AG04449 (cell line): Measurements from ENCODE around the gene MRPL51.

Source experiments
- CTCF ChIA-PET: fragments of 350-600 bp; formaldehyde crosslinking; extraction: SDS; loops from one replicate; lab custom pipeline; 2021; ENCODE audit warnings: antibody characterized with exemption; lab: Yijun Ruan, JAX
- POLR2A ChIA-PET: fragments of 400-600, 350-600 bp; formaldehyde crosslinking; extraction: SDS; loops from one replicate; lab custom pipeline; 2020; ENCODE audit warnings: antibody characterized with exemption, inconsistent platforms; lab: Yijun Ruan, JAX
- DNase-seq: peaks from one replicate; pipeline ENCODE4 v3.0.0-alpha.2; 2010; ENCODE audit warnings: low read depth, low spot score
- H3K4me3 ChIP-seq: 2 replicates; pipeline ENCODE4 v1.5.1; 2011; ENCODE audit warnings: low read depth, mild to moderate bottlenecking, control low read depth, low read length
- TF ChIP-seq, protein P1 (sequence below): IDR thresholded peaks from one replicate; pipeline ENCODE4 v1.5.1; 2011; ENCODE audit warnings: mild to moderate bottlenecking, moderate library complexity, low read length, control low read depth, inconsistent platforms; ENCODE audit not compliant: insufficient read depth; ENCODE audit errors: missing control alignments

MRPL51 gene

DNA sequence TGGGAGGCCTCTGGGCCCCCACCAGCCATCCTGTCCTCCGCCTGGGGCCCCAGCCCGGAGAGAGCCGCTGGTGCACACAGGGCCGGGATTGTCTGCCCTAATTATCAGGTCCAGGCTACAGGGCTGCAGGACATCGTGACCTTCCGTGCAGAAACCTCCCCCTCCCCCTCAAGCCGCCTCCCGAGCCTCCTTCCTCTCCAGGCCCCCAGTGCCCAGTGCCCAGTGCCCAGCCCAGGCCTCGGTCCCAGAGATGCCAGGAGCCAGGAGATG is 40.5 kb upstream of the MRPL51 start:
- TF ChIP-seq, protein P1, sequence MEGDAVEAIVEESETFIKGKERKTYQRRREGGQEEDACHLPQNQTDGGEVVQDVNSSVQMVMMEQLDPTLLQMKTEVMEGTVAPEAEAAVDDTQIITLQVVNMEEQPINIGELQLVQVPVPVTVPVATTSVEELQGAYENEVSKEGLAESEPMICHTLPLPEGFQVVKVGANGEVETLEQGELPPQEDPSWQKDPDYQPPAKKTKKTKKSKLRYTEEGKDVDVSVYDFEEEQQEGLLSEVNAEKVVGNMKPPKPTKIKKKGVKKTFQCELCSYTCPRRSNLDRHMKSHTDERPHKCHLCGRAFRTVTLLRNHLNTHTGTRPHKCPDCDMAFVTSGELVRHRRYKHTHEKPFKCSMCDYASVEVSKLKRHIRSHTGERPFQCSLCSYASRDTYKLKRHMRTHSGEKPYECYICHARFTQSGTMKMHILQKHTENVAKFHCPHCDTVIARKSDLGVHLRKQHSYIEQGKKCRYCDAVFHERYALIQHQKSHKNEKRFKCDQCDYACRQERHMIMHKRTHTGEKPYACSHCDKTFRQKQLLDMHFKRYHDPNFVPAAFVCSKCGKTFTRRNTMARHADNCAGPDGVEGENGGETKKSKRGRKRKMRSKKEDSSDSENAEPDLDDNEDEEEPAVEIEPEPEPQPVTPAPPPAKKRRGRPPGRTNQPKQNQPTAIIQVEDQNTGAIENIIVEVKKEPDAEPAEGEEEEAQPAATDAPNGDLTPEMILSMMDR, result no peak
- ChIA-PET POLR2A (interaction anchor here (0.5 to 8.1 kb wide), 37 partner anchors 10 to 399 kb away, joined by 3 to 359 read pairs (median 4); partner anchors contain the start of genes COPS7A, IFFO1, MLF2 and MRPL51), CTCF (interaction anchor here (1.3 to 8.6 kb wide), 5 partner anchors 18 to 109 kb away, joined by 3 to 235 read pairs (median 4); partner anchors contain the start of genes CD27 and IFFO1)
- peak overlapping the region; percentile 97 for H3K4me3 ChIP-seq
- DNase-seq, result no peak

DNA sequence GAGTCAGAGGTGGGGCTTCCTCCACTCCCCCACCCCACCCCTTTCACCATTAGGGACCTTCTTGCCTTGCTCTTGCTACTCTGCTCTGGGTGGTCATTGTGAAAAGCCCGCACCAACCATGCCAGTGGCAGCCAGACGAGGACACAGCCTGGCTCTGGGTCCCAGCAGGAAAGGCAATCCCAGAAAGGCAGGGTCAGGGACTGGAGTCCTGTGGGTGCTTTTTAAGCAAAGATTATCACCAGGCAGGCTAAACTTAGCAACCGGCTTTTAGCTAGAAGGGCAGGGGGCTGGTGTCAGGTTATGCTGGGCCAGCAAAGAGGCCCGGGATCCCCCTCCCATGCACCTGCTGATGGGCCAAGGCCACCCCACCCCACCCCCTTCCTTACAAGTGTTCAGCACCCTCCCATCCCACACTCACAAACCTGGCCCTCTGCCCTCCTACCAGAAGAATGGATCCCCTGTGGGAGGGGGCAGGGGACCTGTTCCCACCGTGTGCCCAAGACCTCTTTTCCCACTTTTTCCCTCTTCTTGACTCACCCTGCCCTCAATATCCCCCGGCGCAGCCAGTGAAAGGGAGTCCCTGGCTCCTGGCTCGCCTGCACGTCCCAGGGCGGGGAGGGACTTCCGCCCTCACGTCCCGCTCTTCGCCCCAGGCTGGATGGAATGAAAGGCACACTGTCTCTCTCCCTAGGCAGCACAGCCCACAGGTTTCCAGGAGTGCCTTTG is 40.0 kb upstream of the MRPL51 start:
- TF ChIP-seq, protein P1, result no peak
- ChIA-PET CTCF (interaction anchor here (1.0 to 2.5 kb wide), 5 partner anchors 20 to 108 kb away, joined by 3 to 15 read pairs (median 3); partner anchors contain the start of gene CD27), POLR2A (interaction anchor here (0.7 to 1.7 kb wide), 13 partner anchors 8 to 109 kb away, joined by 3 to 21 read pairs (median 4); partner anchors contain the start of genes MRPL51, NOP2 and VAMP1)
- peak overlapping the region; percentile 97 for H3K4me3 ChIP-seq
- no peak for DNase-seq

DNA sequence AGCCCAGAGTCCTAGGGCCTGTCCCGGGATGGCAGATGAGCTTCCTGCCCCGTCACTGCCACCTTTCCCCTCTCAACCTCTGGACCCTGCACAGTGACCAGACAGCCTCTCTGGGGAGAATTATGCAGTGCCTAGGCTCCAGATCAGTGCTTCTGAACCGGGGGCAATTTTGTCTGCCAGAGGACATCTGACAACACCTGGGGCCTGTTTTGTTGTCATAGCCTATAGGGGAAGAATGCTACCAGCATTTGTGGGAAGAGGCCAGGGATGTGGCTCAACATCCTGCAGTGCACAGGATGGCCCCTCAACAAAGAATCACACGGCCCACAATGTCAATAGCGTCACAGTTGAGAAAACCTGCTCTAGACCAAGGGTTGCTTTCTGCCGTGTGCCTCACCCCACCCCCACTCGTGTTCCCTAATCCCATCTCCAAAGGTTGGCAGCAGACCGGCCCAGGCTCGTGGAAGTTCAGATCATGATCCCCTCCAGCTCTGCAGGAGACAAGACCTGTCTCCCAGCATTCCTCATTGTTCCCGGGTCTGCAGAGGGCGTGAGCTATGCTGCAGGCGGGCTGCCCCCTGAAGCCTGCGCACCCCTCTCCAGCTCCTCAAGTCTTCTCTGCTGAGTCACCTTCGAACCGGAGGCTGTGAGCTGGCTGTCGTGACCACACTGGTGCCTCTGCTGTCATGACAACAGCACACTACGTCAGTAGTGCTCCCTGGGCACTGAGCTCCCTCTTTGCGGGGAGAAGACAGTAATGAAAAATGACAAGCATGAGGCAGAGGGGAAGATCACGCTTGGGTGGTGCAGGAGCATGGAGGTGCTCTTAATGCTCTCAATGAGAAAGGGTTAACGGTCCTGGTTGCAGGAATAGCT is 39.2 kb upstream of the MRPL51 start:
- TF ChIP-seq, protein P1, result no peak
- POLR2A ChIA-PET, result interaction anchor here (0.6 to 1.7 kb wide), 15 partner anchors 9 to 159 kb away, joined by 3 to 21 read pairs (median 4); partner anchors contain the start of genes MRPL51, NOP2 and VAMP1
- peak overlapping the region; percentile 97 for H3K4me3 ChIP-seq
- DNase-seq, result peak; percentile 95
- CTCF ChIA-PET, result interaction anchor here (1.0 to 2.5 kb wide), 6 partner anchors 21 to 108 kb away, joined by 3 to 15 read pairs (median 3); partner anchors contain the start of gene CD27

DNA sequence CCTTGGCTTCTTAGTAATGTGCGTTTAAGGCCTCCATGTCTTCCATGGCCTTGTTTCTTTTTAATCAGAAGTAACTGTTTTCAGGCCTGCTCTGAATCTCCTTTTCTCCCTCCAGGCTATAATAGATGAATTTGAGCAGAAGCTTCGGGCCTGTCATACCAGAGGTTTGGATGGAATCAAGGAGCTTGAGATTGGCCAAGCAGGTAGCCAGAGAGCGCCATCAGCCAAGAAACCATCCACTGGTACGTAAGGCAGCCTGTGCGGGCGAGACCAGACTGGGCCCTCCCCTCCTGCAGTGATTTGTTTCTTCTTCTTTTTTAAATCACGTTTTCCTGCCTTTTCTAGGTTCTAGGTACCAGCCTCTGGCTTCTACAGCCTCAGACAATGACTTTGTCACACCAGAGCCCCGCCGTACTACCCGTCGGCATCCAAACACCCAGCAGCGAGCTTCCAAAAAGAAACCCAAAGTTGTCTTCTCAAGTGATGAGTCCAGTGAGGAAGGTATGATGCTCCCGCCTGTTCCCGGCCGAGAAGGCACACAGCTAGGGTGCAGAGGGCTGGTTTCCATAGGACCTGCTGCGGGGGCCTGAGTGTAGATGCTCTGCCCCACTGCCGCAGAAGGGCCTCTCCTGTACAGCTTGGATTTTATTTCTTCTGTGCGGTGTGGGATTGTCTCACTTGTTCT is 37.7 kb upstream of the MRPL51 start:
- ChIA-PET CTCF (interaction anchor here (0.9 to 2.5 kb wide), 2 partner anchors 22 to 107 kb away, joined by 3 to 15 read pairs; no protein-coding TSS in a partner anchor), POLR2A (no interaction called here)
- DNase-seq, result no peak
- TF ChIP-seq, protein P1, result no peak
- no peak overlapping the region for H3K4me3 ChIP-seq

DNA sequence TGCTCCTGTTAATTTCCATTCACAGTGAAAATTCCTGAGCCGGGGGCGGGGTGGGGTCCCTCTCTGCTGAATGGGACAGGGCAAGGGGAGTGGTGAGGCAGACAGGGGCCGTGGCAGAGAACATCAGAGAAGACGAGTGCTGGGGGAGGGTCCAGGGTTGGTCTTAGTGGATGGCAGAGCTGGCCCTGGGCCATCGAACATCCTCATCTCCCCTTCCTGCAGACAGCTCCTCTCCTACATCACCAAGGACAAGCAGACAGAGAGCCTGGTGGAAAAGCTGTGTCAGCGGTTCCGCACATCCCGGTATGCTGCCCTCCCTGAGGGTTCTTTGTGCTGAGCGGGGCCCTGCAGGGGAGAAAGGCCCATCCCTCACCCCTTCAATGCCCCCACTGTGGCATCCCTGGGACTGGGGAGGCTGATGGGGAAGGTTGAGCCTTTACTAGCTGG is 36.3 kb upstream of the MRPL51 start:
- CTCF ChIA-PET, result interaction anchor here (0.7 to 1.3 kb wide), 4 partner anchors 10 to 106 kb away, joined by 3 read pairs; no protein-coding TSS in a partner anchor
- no peak for DNase-seq
- H3K4me3 ChIP-seq, result no peak overlapping the region
- POLR2A ChIA-PET, result no interaction called here
- TF ChIP-seq, protein P1, result no peak
